ENCODE results near the gene SYT6.
A peak's percentile ranks its signal among the peaks of the same experiment; 100 is the strongest.

The SYT6 gene

DNA sequence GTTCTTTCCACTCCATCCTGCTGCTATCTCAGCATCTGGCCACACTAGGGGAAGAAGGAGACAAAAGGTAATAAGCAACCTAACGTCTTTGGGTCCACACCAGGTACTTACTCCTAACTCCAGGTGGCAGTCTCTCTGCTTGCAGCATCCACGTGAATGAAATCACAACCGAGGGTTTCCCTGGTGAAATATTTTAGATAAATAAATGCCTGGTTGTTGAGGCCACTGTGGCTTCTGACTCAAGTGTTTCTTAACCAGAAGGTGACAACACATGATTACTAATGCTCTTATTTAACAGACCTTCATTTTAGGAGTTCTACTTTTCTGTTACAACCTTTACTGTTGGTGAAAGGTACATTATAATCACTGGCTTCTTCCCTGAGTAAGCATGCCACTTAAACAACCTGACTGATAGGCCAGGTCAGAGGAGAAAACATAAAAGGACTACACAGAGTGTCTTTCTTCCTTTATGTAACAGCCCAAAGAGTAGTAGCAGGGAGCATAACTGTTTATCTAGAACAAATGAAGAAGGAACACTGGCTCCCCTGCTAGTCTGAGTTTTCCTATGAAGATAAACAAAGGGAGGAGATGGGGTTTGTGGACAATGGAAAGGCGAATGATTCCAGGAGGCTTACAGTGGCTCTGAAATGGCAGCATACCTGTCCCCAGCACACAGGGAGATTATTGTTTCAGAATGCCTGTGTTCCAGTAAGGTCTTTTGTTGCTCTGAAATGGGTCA is 59.9 kb downstream of the SYT6 start:
- Histone ChIP-seq H3K23ac (ENCODE audit: low read length) (no peak overlapping the region), H2AK5ac (ENCODE audit: low read length) (no peak overlapping the region), H3K27ac (ENCODE audit: low read depth, low read length) (no peak overlapping the region), H4K5ac (ENCODE audit: low read length) (no peak overlapping the region), H2BK120ac (ENCODE audit: low read depth, low read length) (no peak overlapping the region), H4K8ac (ENCODE audit: low read depth, low read length) (no peak overlapping the region), H3K4me1 (ENCODE audit: control insufficient read depth, low read depth, low read length) (no peaks in the 10 kb centered on the region), H3K4me3 (ENCODE audit: low read length) (no peak overlapping the region), H2BK5ac (ENCODE audit: low read length) (no peak overlapping the region), H3K27me3 (ENCODE audit: insufficient read depth, low read length, poor library complexity) (no peaks in the 10 kb centered on the region), H3K79me2 (ENCODE audit: control insufficient read depth, insufficient read depth, low read length) (no peaks in the 10 kb centered on the region), H3K56ac (ENCODE audit: low read length) (no peak overlapping the region), H3K4ac (ENCODE audit: low read depth, low read length) (no peak overlapping the region), H3K18ac (ENCODE audit: low read length) (no peak overlapping the region), H2BK15ac (replicated peaks; ENCODE audit: low read depth) (no peak overlapping the region), H3K4me2 (ENCODE audit: low read length) (no peak overlapping the region), H3K36me3 (ENCODE audit: control insufficient read depth, insufficient read depth, low read length) (no peaks in the 10 kb centered on the region), H3K9ac (ENCODE audit: low read length) (no peak overlapping the region), H3K79me1 (ENCODE audit: low read length) (no peaks in the 10 kb centered on the region)
- peak; percentile 61 for DNase-seq
- no CpG with 5 or more reads among the region's 4 CpGs for WGBS (ENCODE audit: extremely low coverage, insufficient coverage, low lambda C conversion rate)

DNA sequence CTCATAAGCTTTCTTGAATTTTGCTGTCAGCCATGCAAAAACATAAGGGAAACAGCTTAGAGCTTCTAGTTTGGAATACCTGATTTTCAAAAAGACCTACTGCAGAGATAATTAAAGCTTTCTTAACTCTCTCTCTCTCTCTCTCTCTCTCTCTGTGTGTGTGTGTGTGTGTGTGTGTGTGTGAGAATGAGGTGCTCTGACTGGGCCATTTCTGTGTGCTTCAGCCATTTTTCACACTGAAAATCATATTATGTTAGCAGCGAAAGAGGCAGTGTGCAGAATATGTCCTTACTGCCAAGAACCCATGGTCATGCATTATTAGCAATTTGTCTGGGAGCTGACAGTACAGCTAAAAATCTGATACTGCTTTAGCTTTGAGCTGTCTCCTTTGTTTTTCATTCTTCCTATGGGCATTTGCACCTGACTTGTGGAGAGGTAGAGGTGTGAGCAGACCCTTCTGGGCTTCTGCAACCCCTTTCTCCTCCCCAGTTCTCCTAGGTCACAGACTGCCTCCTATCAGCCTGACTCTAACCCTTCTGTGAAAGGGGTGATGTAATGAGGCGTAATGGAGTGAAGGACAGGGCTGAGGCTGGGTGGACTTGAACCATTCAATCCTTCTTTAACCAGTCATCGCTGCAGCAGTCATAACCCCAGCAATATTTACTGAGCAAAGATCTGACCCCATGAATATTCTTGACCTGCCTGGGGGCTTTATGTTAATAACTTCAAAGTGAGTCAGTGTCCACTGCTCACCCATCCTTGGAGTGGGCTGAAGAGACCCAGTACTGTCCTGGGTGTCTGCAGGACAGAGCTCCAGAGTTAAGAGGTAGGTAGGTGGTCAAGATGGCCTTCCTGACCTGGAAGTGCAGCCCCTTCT is 61.2 kb downstream of the SYT6 start:
- no peaks in the 10 kb centered on the region for H3K79me2 ChIP-seq (ENCODE audit: control insufficient read depth, insufficient read depth, low read length)

DNA sequence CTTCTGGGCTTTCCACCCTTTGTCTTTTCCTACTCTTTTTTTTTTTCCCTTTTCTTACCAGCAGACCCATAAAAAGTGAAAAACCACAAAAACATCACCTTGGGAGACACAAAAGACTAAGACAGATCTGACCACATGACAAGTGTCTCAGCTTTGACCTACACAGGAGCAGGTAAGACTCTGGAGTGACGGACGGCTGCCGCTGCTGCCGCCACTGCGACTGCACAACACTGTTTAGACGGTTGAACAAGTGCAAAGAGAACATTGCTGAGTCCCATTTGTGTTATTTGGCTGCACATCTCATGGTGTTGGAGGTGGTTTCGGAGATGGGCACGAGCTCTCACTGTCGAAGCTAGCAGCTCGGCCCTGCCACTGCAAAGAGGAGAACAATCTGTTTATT is 62.0 kb downstream of the SYT6 start:
- WGBS (ENCODE audit: extremely low coverage, insufficient coverage, low lambda C conversion rate), result no CpG with 5 or more reads among the region's 10 CpGs
- Histone ChIP-seq H3K4me3 (ENCODE audit: low read length) (no peak overlapping the region), H2BK15ac (replicated peaks; ENCODE audit: low read depth) (no peak overlapping the region), H4K5ac (ENCODE audit: low read length) (no peak overlapping the region), H3K36me3 (ENCODE audit: control insufficient read depth, insufficient read depth, low read length) (no peaks in the 10 kb centered on the region), H2BK5ac (ENCODE audit: low read length) (no peak overlapping the region), H3K4ac (ENCODE audit: low read depth, low read length) (no peak overlapping the region), H2AK5ac (ENCODE audit: low read length) (no peak overlapping the region), H2BK120ac (ENCODE audit: low read depth, low read length) (no peak overlapping the region), H3K56ac (ENCODE audit: low read length) (no peak overlapping the region), H3K27ac (ENCODE audit: low read depth, low read length) (no peak overlapping the region), H3K4me2 (ENCODE audit: low read length) (no peak overlapping the region), H3K79me1 (ENCODE audit: low read length) (no peaks in the 10 kb centered on the region), H3K23ac (ENCODE audit: low read length) (no peak overlapping the region), H3K27me3 (ENCODE audit: insufficient read depth, low read length, poor library complexity) (no peaks in the 10 kb centered on the region), H3K9ac (ENCODE audit: low read length) (no peak overlapping the region), H4K8ac (ENCODE audit: low read depth, low read length) (no peak overlapping the region), H3K4me1 (ENCODE audit: control insufficient read depth, low read depth, low read length) (no peaks in the 10 kb centered on the region), H3K18ac (ENCODE audit: low read length) (no peak overlapping the region), H3K79me2 (ENCODE audit: control insufficient read depth, insufficient read depth, low read length) (no peaks in the 10 kb centered on the region)
- DNase-seq, result no peak

More for the DNA sequence above, 61.2 kb downstream of the SYT6 start:
- Histone ChIP-seq H3K27me3 (ENCODE audit: insufficient read depth, low read length, poor library complexity) (no peaks in the 10 kb centered on the region), H4K5ac (ENCODE audit: low read length) (no peak overlapping the region), H3K4me1 (ENCODE audit: control insufficient read depth, low read depth, low read length) (no peaks in the 10 kb centered on the region), H3K56ac (ENCODE audit: low read length) (no peak overlapping the region), H3K4me2 (ENCODE audit: low read length) (no peak overlapping the region), H2BK120ac (ENCODE audit: low read depth, low read length) (no peak overlapping the region), H3K27ac (ENCODE audit: low read depth, low read length) (no peak overlapping the region), H2AK5ac (ENCODE audit: low read length) (no peak overlapping the region), H3K79me1 (ENCODE audit: low read length) (no peaks in the 10 kb centered on the region), H3K36me3 (ENCODE audit: control insufficient read depth, insufficient read depth, low read length) (no peaks in the 10 kb centered on the region), H3K18ac (ENCODE audit: low read length) (no peak overlapping the region), H4K8ac (ENCODE audit: low read depth, low read length) (no peak overlapping the region), H3K9ac (ENCODE audit: low read length) (no peak overlapping the region), H2BK15ac (replicated peaks; ENCODE audit: low read depth) (no peak overlapping the region), H3K23ac (ENCODE audit: low read length) (no peak overlapping the region), H2BK5ac (ENCODE audit: low read length) (no peak overlapping the region), H3K4me3 (ENCODE audit: low read length) (no peak overlapping the region), H3K4ac (ENCODE audit: low read depth, low read length) (no peak overlapping the region)
- no peak for DNase-seq
- no CpG with 5 or more reads among the region's 3 CpGs for WGBS (ENCODE audit: extremely low coverage, insufficient coverage, low lambda C conversion rate)

DNA sequence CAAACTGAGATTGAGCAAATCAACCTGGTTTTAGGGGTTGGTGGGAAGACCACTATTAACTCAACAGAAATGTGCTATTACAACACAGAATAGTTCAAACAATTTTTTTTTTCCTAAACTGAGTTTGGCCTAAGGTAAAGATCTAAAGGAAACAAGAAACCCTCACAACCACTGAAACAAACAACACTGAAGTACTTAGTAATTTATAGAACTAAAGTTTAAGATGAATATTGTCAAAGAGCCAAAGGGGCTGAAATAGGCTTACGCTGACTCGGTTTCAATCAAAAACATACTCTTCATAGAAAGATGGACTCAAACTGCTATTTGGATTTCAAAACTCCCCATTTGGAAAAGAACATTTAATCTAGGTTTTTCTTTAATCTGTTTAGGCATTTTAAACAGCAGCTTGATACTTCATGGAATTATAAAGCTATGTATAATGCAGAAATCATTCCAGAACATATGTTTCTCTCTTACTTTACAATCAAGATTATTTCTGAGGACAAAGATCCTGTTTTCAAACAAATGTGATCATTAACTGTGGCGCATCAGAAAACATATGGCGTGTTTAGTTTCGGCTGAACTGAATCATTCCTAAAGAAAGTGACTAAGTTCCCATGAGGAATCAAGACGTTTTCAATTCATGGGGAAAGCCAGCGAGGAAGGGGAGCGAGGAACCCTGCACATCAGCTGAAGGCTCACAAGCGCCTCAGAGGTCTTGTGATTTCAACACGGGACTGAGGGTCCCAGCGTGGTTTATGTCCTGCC is 62.7 kb downstream of the SYT6 start:
- Histone ChIP-seq H4K8ac (ENCODE audit: low read depth, low read length) (no peak overlapping the region), H3K27me3 (ENCODE audit: insufficient read depth, low read length, poor library complexity) (no peaks in the 10 kb centered on the region), H3K79me2 (ENCODE audit: control insufficient read depth, insufficient read depth, low read length) (no peaks in the 10 kb centered on the region), H3K4me1 (ENCODE audit: control insufficient read depth, low read depth, low read length) (no peaks in the 10 kb centered on the region), H2BK120ac (ENCODE audit: low read depth, low read length) (no peak overlapping the region), H3K23ac (ENCODE audit: low read length) (no peak overlapping the region), H3K9ac (ENCODE audit: low read length) (no peak overlapping the region), H2BK15ac (replicated peaks; ENCODE audit: low read depth) (no peak overlapping the region), H3K56ac (ENCODE audit: low read length) (no peak overlapping the region), H3K4me2 (ENCODE audit: low read length) (no peak overlapping the region), H3K27ac (ENCODE audit: low read depth, low read length) (no peak overlapping the region), H3K36me3 (ENCODE audit: control insufficient read depth, insufficient read depth, low read length) (no peaks in the 10 kb centered on the region), H3K79me1 (ENCODE audit: low read length) (no peaks in the 10 kb centered on the region), H3K4ac (ENCODE audit: low read depth, low read length) (no peak overlapping the region), H4K5ac (ENCODE audit: low read length) (no peak overlapping the region), H2BK5ac (ENCODE audit: low read length) (no peak overlapping the region), H3K18ac (ENCODE audit: low read length) (no peak overlapping the region), H2AK5ac (ENCODE audit: low read length) (no peak overlapping the region), H3K4me3 (ENCODE audit: low read length) (no peak overlapping the region)
- no peak for DNase-seq
- no CpG with 5 or more reads among the region's 11 CpGs for WGBS (ENCODE audit: extremely low coverage, insufficient coverage, low lambda C conversion rate)

DNA sequence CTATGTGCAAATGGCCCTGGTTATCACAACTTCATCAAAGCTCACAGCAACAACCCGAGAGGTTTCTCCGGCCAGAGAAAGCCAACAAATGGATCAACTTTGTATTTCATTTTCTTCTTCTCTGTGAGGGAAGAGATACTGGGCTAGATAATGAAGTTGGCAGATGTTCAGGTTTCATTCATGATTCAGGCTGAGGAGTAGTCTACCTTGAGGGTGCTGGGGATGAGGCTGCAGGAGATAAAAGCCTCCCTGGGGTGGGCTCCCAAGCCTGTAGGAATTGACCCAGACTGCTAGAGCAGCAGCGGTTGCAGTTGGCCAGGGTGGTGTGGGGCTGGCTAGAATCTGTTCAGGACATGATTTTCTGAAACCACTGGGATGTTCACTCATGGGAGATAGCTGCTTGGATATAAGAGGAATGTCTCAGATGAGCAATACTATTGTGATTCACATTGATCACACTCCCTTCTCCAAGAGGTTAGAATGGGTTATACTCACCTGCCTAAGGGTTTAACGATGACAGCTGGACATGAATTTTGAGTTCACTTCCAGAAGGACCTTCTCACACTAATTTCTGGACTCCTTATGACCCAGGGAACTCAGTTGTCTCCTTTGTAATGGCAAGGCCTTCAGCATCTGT is 64.0 kb downstream of the SYT6 start:
- no peak overlapping the region for H3K27ac ChIP-seq (ENCODE audit: low read depth, low read length)
- H3K56ac ChIP-seq (ENCODE audit: low read length), result no peak overlapping the region
- no peak overlapping the region for H2BK5ac ChIP-seq (ENCODE audit: low read length)
- H3K9ac ChIP-seq (ENCODE audit: low read length), result no peak overlapping the region
- no peak overlapping the region for H3K18ac ChIP-seq (ENCODE audit: low read length)
- no peak overlapping the region for H3K4me3 ChIP-seq (ENCODE audit: low read length)
- no peaks in the 10 kb centered on the region for H3K79me1 ChIP-seq (ENCODE audit: low read length)
- H4K5ac ChIP-seq (ENCODE audit: low read length), result no peak overlapping the region
- no peak overlapping the region for H3K4me2 ChIP-seq (ENCODE audit: low read length)
- no peak overlapping the region for H3K4ac ChIP-seq (ENCODE audit: low read depth, low read length)
- no peak for DNase-seq
- no peaks in the 10 kb centered on the region for H3K79me2 ChIP-seq (ENCODE audit: control insufficient read depth, insufficient read depth, low read length)
- WGBS (ENCODE audit: extremely low coverage, insufficient coverage, low lambda C conversion rate), result no CpG with 5 or more reads among the region's 4 CpGs
- no peaks in the 10 kb centered on the region for H3K36me3 ChIP-seq (ENCODE audit: control insufficient read depth, insufficient read depth, low read length)
- no peak overlapping the region for H2AK5ac ChIP-seq (ENCODE audit: low read length)
- H3K4me1 ChIP-seq (ENCODE audit: control insufficient read depth, low read depth, low read length), result no peaks in the 10 kb centered on the region
- H2BK15ac ChIP-seq (replicated peaks; ENCODE audit: low read depth), result no peak overlapping the region
- H3K27me3 ChIP-seq (ENCODE audit: insufficient read depth, low read length, poor library complexity), result no peaks in the 10 kb centered on the region
- H2BK120ac ChIP-seq (ENCODE audit: low read depth, low read length), result no peak overlapping the region
- H3K23ac ChIP-seq (ENCODE audit: low read length), result no peak overlapping the region
- H4K8ac ChIP-seq (ENCODE audit: low read depth, low read length), result no peak overlapping the region

Data from mesendoderm (in vitro differentiated cells).